Stimulated activated CD8-positive, alpha-beta memory T cell treated with anti-CD3 and anti-CD28 coated beads, Interleukin-15, amount 100 ng/mL, for 48 hours (primary cell): Measurements from ENCODE around the gene ZNF318.
"Not testable (repeated sequence)": the region's sequence is repeated elsewhere in the genome, so short reads cannot be mapped to it uniquely, and the experiment has no call there.

Experiments used
- DNase-seq, 2 donors: peaks; one replicate each; pipeline ENCODE4 v3.0.0-alpha.2; 2020; ENCODE audit warnings: low read depth in 2 of 2

The ZNF318 gene, protein sequence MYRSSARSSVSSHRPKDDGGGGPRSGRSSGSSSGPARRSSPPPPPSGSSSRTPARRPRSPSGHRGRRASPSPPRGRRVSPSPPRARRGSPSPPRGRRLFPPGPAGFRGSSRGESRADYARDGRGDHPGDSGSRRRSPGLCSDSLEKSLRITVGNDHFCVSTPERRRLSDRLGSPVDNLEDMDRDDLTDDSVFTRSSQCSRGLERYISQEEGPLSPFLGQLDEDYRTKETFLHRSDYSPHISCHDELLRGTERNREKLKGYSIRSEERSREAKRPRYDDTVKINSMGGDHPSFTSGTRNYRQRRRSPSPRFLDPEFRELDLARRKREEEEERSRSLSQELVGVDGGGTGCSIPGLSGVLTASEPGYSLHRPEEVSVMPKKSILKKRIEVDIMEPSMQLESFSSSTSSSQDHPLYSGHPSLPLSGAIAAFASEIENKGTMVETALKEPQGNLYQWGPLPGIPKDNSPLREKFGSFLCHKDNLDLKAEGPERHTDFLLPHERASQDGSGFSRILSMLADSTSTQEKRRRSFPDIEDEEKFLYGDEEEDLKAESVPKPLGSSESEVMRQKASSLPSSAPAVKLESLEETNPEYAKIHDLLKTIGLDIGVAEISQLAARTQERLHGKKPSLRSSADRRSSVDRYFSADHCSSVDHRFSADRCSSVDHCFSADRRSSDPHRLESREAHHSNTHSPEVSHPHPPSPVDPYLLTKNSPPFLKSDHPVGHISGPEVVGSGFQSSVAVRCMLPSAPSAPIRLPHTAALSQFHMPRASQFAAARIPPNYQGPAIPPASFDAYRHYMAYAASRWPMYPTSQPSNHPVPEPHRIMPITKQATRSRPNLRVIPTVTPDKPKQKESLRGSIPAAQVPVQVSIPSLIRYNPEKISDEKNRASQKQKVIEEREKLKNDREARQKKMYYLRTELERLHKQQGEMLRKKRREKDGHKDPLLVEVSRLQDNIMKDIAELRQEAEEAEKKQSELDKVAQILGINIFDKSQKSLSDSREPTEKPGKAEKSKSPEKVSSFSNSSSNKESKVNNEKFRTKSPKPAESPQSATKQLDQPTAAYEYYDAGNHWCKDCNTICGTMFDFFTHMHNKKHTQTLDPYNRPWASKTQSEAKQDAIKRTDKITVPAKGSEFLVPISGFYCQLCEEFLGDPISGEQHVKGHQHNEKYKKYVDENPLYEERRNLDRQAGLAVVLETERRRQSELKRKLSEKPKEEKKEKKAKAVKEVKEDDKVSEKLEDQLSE (N-terminal part only)

DNA sequence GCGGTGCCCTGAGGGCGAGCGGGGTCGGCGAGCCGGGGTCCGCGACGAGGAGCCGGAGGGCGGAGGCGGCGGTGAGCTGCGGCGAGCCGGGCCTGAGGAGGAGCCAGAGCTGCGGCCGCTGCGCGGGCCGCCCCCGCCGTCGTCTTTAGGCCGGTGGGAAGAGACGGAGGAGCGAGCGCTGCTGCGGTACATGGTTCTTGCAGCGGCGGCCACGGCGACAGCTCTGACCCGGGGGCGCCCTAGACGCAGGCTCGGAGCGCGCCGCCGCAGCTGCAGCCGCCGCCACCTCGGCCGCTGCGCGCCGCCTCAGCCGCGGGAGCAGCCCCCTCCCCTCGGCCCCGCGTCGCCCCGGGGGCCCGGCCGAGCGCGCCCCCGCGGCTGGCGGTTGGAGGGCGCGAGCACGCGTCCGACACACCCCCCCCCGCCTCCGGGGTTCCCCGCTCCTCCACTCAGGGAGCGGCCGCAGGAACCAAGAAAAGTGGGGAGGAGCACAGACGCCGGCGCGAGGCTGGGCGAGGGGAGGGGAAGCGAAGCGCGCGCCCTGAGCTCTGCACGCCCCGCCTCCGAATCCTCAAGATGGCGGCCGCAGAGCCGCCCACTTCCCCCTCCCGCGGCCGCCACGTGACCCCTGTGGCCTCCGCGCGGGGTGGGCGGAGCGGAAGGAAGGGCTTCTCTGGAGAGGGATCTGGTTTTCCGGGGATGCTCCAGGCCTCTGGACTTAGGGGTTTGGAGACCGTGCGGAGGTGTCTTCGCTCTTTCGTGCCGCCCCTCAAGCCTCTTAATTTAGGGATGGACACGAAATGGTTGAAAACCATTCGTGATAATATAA, at the start of gene ZNF318:
TSS of gene ZNF318 (minus strand) at position 474 of the 829 bp plus-strand sequence. CDS start at position 192, 282 bp downstream.
- DNase-seq = peak; percentile 88 to 92

DNA sequence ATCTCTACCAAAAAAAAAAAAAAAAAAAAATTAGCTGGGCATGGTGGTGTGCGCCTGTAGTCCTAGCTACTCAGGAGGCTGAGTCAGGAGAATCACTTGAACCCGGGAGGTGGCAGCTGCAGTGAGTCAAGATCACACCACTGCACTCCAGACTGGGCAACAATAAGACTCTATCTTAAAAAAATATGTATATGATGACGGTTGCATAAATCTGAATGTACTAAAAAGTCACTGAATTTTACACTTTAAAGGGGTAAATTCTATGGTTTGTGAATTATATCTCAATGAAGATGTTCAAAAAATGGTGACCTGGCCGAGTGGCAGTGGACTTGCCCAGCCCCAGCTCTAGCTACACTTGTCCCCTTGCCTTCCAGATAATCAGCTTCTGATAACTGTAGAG, 47.5 kb upstream of the ZNF318 start:
- no peak for DNase-seq

DNA sequence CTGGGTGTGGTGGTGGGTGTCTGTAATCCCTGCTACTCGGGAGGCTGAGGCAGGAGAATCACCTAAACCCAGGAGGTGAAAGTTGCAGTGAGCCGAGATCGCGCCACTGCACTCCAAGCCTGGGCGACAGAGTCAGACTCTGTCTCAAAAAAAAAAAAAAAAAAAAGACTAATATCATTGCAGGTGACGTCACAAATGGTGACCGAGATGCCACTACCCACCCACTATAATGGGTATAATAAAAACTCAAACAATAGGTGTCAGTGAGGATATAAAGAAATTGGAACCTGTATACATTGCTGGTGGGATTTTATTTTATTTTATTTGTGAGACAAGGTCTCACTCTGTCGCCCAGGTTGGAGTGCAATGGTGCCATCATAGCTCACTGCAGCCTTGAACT, 45.8 kb upstream of the ZNF318 start:
- DNase-seq = not testable (repeated sequence)

DNA sequence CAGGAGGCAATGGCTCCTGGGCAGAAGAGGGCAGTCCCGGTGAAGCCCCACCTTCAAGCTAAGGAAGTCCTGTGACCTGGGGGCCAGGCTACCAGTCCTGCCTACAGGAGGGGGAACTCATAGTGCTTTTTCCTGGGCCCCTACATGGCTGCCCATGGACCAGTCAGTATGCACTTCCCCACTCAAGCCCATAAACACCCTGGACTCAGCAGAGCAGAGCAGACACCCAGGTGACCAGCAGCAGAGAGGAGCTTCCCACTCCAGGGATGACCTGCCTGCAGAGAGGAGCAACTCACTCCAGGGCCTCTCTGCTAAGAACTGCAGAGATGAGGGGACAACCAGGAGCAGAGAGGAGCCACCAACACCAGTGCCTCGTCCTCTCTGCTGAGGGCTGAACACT, 43.6 kb upstream of the ZNF318 start:
- DNase-seq = no peak

DNA sequence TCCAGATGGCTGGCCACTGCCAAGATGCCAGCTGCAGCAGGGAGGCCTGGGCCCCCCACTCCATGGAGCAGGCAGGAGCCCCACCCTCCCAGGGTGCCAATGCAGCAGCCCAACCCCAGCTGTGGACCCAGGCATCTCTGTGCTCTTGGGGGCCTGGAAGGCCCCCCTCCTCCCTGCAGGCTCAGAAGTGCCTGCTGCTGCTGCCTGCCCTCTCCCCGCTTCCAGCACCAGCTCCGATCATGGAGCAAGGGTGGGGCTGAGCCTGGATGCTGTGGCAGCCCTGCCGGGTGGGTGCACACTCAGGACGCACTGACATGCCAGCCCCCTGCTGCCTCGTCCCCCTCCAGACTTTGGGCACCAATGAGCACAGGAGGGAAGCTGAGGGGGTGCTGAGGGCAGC, 43.1 kb upstream of the ZNF318 start:
- DNase-seq = no peak

DNA sequence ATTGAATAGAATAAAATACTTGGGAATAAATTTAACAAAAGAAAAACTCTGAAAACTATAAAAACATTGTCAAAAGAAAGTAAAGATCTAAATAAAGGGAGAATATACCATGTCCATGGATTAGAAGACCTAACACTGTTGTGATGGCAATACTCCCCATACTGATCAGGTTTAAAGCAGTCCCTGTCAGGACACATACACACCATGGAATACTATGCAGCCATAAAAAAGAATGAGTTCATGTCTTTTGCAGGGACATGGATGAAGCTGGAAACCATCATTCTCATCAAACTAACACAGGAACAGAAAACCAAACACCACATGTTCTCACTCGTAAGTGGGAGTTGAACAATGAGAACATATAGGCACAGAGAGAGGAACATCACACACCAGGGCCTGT, 41.3 kb upstream of the ZNF318 start:
- DNase-seq = not testable (repeated sequence)

DNA sequence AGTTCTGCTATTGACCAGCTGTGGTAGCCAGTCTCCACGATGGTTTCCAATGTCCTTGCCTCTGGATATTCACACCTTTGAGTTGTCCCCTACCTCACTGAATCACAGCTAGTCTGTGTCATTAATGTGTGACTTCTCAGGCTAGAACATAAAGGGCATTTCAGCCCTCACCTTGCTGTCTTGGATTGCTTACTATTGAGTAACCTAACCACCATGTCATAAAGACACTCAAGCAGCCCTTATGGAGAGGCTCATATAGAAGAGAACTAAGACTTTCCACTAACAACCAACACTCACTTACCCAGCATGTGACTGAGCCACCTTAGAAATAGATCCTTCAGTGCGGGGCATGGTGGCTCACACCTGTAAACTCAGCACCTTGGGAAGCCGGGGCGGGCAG, 38.8 kb upstream of the ZNF318 start:
- DNase-seq = no peak

DNA sequence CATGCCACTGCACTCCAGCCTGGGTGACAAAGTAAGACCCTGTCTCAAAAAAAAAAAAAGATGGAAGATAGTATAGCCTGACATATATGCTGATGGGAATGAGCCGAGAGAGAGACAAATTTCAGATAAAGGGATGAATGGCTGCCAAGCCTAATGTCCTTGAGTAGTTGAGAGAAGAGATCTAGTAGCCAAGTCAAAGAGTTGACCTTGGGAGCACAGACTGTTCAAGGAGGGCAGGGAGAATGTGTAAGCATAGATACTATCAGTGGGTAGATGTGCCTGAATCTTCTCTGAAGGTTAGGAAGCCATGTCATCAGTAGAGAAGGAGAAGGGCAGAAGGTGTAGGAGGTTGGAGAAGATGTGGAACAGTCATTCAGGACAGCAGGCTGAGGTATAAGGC, 37.8 kb upstream of the ZNF318 start:
- no peak for DNase-seq

DNA sequence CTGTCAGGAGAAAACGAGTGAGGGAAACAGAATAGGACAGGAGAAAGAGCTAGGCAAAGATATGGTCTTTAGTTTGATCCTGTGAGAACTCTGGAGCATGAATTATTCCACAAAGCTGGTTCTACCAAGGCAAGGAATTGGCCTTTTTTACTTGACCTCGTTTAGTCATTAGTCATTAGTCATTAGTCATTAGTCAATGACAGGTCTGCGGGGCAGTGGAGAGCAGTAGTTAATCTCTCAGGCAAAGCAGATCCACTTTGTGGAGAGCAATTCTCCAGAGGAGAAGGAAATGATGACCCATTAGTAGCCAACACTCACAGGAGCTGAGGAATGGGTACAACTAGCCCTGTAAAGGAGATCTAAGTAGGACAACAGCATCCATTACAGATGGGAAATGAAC, 35.9 kb upstream of the ZNF318 start:
- DNase-seq = no peak

DNA sequence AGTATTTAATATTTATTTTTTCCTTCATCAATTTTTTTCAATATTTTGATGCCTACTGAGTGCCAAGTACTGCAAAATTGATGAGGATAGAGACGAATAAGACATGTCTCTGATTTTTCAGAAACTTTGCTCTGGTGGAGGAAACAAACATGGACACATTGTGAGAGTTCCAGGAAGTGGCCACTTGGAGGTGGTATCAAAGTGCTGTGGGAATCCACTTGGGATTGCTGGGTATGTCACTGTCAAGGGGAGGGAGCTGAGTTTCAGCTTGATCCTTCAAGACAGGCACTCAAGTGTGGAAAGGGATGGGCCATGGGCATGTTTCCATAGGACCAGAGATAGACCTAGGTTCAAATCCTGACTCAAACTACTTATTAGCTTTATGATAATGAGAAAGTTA, 33.4 kb upstream of the ZNF318 start:
- no peak for DNase-seq

DNA sequence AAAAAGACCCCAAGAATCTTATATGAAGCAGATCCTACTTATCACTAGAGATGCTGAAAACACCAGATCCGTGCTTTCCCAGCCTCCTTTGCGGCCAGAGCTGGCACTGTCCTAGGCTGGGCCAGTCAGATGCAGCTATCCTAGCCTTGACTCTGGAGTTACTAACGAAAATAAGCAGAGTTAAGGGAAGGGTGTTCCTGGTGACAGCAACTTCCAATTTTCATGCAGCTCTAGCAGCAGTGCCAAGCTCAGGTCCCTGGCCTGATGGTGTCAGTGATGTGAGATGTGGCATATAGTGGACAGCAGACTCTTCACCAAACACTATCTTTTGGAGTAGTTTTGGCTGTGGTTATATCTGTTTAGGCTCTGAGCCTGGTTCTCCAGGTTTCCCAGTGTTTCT, 32.3 kb upstream of the ZNF318 start:
- no peak for DNase-seq

DNA sequence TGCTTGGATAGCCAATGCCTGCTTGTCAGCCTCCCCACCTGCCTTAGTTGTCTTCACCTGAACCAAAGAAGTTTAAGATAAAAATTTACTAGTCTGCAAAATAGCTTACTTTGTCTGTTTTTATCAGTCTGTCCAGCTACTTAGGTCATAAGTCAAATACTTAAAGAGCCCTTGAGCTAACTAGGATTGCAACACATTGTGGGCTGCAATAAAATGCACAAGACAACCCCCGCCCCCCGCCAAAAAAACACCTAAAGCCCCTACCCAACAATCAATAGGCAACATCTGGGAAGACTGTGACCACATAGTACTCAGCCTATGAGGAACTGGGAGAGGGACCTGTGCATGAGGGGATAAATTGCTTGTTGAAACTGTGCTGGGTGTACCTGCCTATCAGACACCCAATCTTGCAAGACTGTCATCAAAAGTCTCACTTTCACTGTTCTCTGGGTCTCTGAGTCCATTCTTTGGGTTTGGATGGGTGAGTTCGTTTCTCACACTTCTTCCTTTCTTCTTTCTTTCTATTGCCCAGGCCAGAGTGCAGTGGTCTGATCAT, 30.6 kb upstream of the ZNF318 start:
- no peak for DNase-seq

DNA sequence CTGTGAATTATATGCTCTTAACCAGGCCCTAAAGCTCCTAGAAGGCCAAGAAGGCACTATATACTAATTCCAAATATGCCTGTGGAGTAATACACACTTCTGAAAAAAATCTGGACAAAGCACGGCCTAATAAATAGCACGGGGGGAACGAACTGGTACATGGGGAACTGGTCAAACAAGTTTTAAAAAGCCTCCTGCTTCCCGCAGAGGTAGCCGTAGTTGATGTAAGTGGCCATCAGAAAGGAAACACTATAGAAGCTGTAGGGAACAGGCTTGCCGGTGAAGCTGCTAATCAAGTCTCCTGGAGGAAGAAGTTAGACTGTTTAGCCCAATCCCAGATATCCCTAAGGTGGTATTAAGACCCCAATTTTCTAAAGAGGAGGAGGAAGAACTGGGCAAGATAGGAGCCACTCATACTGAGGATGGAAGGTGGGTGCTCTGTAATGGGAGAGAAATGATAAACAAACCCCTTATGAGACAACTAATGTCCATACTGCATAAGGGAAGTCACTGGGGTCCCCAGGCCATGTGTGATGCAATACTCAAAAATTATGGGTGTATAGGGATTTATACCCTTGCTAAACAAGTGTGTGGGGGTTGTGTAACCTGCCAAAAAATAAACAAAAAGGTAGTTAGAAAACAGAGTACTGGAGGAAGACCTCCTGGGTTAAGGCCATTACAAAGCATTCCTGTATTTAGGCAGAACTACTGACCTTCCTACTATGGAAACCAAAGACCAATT, 27.1 kb upstream of the ZNF318 start:
- no peak for DNase-seq

DNA sequence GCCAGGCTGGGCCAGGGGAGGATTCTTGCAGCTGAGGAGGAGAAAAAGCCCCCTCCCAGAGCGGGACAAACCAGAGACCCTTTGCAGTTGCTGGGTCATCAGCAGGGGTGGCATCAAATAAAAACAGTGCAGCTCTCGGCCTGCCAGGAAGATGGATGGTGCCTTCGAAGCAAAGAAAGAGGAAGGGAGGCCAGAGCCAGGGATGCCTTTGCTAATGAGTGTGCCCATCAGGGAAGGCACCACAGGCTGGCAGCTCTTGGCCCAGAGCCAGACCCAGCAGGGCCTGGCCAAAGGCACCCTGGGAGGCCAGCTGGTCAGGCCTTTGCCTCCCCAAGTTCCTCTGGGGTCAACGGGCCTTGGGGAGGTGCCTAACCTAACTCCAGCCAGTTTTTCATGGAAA, 26.3 kb upstream of the ZNF318 start:
- no peak for DNase-seq

DNA sequence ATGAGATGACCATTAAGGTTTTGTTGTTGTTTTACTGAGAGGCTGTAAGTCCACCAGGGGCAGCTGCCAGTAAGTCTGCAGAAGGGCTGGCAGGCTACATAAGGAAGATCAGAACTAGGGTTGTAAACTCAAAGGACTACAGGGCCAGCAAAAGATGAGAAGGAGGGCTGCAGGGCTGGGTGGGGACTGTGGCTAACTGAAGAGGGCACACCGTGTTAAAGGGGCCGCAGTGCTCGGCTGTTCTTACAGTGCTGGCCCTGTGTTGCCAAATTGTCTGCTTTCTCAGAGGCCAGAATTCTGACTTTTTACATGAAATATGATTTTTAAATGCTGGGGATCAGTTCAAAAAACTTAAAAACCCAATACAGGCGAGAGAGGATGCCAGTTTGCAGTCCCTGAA, 25.5 kb upstream of the ZNF318 start:
- no peak for DNase-seq

DNA sequence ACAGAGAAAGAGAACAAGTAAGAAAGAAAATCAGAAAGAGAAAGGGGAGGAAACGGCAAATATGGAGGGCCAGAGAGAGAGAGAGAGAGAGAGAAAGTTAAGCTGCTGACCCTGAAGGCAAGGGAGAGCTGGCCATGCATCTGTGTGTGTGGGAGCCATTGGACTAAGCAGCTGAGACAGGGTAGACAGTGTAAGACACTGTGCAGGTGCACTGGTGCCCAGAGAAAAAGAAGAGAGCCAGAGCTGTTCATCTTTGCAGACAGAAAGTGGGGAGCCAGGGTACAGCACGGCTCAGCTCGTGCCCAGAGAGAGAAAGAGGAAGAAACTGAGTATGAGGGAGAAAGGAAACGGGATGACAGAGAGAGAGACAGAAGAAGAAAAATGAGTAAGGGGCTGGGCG, 24.2 kb upstream of the ZNF318 start:
- DNase-seq = no peak

DNA sequence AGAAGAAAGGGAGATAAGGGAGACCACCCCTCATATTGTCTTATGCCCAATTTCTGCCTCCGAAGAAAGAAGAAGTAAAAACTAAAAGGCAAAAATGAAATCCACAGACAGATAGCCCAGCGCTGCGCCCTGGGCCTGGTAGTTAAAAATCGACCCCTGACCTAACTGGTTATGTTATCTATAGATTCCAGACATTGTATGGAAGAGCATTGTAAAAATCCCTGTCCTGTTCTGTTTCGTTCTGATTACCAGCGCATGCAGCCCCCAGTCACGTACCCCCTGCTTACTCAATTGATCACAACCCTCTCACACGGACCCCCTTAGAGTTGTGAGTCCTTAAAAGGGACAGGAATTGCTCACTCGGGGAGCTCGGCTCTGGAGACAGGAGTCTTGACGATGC, 23.7 kb upstream of the ZNF318 start:
- not testable (repeated sequence) for DNase-seq

DNA sequence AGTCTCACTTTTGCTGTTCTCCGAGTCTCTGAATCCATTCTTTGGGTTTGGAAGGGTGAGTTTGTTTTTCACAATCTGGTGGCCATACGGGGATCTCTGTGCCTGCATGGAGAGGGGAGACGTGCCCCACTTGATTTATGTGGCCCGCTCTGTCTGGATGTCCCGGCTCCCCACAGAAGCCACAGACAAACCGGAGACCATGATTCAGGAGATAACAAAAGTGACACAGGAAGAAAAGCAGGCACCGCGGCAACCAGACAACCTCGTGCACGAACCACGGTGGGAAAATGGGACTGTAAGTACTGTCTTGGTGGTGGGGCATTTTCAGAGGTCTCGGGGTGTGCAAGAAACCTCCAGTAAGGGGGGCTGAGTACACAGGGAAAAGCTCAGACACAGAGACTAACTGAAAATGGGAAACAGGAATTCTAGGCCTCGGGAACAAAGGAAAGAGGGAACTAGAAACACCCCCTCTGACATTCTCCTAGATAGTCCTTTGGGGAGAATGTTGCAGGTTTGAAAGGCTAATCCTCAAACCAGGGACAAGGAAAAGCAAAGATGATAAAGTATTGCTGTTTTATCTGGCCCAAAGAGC, 22.1 kb upstream of the ZNF318 start:
- peak in 1 of 2 donors; percentile 21 for DNase-seq

DNA sequence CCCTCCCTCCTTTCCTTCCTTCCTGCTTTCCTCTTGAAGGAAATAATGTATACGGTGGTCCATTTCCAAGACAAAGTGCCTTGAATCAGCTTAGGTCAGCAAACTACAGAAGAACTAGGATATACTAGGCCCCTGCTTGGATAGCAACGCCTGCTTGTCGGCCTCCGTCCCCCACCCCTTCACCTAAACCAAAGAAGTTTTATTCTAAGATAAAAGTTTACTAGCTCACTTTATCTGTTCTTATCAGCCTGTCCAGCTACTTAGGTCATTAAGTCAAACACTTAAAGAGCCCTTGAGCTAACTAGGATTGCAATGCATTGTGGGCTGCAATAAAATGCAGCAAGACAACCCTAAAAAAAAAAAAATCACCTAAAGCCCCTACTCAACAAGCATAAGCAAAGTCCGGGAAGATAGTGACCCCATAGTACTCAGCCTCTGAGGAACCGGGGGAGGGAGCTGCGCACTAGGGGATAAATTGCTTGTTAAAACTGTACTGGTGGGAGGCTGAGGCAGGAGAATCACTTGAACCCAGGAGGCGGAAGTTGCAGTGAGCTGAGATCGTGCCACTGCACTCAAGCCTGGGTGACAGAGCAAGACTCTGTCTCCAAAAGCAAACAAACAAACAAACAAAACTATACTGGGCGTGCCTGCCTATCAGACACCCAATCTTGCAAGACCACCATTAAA, 21.4 kb upstream of the ZNF318 start:
- DNase-seq = not testable (repeated sequence)
